ENCODE data around the gene ADCYAP1R1. TPM values are rescaled to one million over a fixed set of nuclear protein-coding genes. Genes with fewer than 3 reads are reported as not detected.

ADCYAP1R1 gene
- total and polyA plus RNA-seq, 2 of the 8 experiments (the other 6 are each of a cell fraction or from before 2014, with no cell fraction given) = 14.4 to 14.6 TPM

DNA sequence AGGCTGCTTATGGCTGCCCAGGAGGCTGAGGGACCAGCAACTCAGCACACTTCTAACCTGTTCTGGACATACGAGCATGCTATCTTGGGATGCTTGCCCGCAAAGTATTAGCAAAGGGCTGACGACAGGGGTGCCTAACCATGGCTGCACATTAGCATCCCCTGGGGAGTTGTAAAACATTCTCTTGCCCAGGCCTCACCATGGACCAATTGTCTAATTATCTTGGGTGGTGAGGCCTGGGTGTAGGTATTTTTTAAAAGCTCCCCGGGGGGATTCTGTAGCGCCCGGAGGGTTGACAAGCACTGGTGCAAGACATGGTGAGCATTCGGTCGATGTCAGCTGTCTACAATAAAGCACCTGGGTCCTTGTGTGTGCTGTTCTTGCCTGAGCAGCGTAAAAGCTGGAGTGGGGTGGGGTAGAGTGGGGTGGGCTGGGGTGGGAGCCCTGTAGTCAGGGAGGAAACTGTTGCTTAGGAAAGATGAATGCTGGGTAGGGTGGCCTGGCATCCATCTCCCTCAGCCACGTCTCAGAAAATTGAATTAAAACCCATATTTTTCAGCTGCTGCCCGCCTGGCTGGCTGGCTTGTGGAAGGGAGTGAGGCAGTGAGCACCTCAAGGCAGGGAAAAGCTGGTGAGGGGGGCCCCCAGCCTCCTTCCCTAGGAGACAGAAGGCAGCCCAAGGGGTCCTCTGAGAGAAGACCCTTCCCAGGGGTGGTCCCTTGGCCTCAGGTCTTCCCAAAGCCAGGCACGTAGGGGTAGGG lies 2.9 kb upstream of the ADCYAP1R1 start (continued):
- TF ChIP-seq ZNF274 (IDR thresholded peaks at IDR 0.05; ENCODE audit: borderline replicate concordance, extremely low read depth, low read length) = no peak
- TF ChIP-seq CHD2 (IDR thresholded peaks at IDR 0.05; ENCODE audit: low read length) = no peak
- TF ChIP-seq HDAC6 (IDR thresholded peaks at IDR 0.05; ENCODE audit: low read depth, low read length) = no peak
- no peak for TF ChIP-seq RAD21 (IDR thresholded peaks at IDR 0.05 in 1 of 2, conservative IDR thresholded peaks at IDR 0.05 in 1 of 2; ENCODE audit: low read depth in 2 of 2, low read length in 2 of 2)
- TF ChIP-seq GABPA (IDR thresholded peaks at IDR 0.05; ENCODE audit: borderline replicate concordance, insufficient read depth, low read length) = no peak
- TF ChIP-seq FOSL1 (IDR thresholded peaks at IDR 0.05; ENCODE audit: insufficient read depth, low read depth, low read length) = no peak
- no peak for TF ChIP-seq CREB1 (IDR thresholded peaks at IDR 0.05)
- TF ChIP-seq CTBP2 (IDR thresholded peaks at IDR 0.05; ENCODE audit: borderline replicate concordance, insufficient read depth, insufficient read length, low read length) = no peak
